Mesenteric fat pad (tissue), 1 donor: ENCODE measurements around the gene KCNJ5. TPM values are rescaled to one million over a fixed set of nuclear protein-coding genes. Genes with fewer than 3 reads are reported as not detected.

Experiments
- DNase-seq: peaks from one replicate; pipeline ENCODE4 v3.0.0-alpha.2; 2020; ENCODE audit warnings: low spot score
- total RNA-seq: library from RNA; stranded (reverse); fragmentation: NEBNext Ultra II Directional; extraction: Animal tissue kit (Norgen Biotek cat#: 25700); gene quantifications from one replicate; pipeline ENCODE4 v1.2.1, GENCODE V29; 2021
- donor health status: DM: yes; HTN: yes; CAD: no.

Gene KCNJ5
- total RNA-seq, 1 donor from 2014 or later, result 4.6 TPM

DNA sequence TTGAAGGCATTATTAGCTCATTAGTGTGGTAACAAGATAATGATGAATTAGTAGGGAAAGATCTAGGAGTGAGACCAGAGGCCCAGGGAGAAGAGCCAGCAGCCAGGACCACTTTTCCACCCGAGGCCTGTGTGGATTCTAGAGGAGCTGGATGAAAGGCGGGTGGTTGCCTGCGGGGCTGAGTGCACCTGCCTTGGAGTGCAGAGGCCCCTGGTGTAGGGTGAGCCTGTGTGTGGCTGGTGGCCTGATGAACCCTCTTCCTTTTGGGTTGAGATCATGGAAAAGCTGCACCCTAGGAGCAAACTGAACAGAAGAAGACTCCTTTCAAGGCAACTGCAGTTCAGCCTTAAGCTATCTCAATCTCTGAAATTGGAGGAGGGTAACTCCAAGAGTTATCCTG is 57.4 kb downstream of the KCNJ5 start:
- DNase-seq, result no peak

DNA sequence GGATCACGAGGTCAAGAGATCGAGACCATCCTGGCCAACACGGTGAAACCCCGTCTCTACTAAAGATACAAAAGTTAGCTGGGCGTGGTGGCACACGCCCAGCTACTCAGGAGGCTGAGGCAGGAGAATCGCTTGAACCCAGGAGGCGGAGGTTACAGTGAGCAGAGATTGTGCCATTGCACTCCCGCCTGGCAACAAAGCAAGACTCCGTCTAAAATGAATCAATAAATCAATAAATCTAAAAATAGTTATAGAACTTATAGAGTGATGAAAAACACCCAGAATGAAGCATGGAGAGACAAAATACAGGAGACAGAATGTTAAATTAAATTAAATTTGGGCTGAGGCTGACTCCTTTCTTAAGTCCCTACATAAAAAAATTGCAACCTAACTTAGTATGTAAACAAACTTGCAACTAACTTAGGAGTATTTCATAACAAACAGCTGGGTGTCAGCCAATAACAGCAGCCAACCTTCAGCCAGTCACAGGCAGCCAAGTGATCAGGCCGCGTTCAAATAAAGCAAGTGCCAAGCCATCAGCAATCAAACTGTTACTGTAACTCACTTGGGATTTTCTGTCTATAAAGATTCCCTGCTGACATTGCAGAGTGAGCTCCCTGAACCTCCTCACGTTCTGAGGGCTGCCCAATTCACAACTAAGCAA is 58.8 kb downstream of the KCNJ5 start:
- DNase-seq, result no peak

GRCh38 chr11:128953151-128953550 is 62.0 kb downstream of the KCNJ5 start:
- no peak for DNase-seq

GRCh38 chr11:128955636-128956035 is 64.5 kb downstream of the KCNJ5 start:
- no peak for DNase-seq

GRCh38 chr11:128956401-128957201 is 65.4 kb downstream of the KCNJ5 start:
- DNase-seq, result no peak

DNA sequence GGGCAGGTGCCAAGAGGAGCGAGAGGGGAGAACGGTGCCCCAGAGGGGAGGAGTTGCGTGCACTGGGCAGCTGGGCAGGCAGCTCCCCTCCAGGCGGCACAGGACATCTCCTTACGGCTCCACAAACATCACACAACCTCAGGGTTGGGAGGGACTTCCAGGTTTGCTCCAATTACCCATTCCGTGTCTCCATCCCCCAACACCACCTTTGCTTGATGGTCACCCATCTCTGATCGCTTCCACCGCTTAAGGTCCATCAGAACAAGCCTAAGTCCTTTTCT is 66.0 kb downstream of the KCNJ5 start:
- no peak for DNase-seq

DNA sequence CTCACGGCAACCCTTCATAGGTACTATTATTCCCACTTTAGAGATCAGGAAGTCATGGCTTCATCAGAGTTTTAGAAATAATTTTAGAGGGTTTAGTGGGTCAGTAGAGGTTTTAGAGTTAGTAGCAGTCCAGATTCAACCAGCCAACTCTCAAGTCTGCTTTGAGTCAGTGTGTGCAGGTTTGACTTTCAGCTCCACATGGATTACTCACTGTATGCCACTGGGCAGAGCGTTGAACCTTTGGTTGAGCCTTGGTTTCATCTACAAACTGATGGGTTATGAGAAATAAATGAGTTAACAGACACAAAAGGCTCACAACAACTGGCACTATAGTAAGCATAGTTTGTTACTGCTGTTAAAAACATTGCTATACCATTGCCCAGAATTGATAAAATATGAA is 70.5 kb downstream of the KCNJ5 start:
- DNase-seq, result no peak

DNA sequence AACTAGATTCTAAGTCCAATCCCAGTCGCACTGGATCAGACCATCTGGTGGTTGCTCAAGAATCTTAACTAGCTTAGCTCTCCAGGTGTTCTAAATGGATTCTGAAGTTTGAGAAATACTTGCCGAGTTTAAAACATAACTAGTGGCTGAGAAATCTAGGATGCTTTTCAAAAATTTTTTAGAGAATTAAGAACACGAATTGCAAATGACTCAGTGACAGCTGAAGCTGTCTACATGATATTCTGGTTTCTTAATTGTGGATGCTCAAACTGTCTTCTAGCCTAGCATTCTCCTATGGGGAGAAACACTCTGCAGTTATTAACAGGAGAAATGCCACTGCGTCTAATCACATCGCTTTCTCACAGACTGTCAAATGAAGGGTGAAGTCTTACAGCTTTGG is 71.7 kb downstream of the KCNJ5 start:
- DNase-seq, result no peak

DNA sequence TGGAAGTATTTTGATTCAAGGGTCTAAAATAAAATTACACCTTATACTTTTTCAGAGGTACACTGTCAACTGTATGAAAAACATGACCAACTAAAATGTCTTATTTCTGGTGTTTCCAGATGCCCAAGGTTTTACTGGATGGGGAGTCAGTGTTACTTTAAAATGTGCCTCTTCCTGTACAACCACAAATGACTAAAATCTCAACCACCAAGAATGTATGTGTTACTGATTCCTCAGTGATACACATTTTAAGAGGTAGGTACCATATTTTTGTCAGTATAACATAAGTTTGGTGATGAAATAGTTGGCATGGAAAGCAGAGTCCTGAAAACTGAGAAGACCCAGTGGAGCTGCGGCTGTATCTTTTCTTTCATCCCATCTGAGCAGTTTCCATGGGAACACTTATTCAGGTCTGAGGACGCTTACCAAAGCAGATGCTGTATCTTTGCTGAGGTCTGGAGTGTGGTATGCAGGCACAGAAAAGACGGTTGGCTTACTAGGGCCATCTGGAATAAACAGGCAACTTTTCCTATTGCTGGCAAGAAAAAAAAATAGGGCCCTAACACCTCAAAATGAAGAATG is 72.7 kb downstream of the KCNJ5 start:
- no peak for DNase-seq

- no peak for DNase-seq
Observed at GRCh38 chr11:128964463-128964930, 73.3 kb downstream of the KCNJ5 start.

DNA sequence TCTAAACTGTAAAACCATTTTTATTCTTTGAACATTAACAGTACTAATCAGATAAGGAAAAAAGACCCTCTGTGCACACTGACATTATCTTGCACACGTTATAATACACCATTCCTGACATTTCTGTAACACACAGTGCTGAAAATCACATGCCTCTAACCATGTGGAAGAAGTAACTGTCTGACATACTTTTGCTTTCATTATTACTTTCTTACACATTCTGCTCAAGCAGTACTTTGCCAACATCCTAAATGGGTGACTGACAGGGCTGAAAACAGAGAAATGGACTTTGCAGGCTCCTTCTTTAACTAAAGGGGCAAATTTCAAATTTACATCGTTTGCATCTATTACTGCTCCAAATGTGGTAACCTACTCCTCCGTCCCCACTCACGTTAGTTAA is 74.3 kb downstream of the KCNJ5 start:
- DNase-seq, result no peak

- no peak for DNase-seq
Observed at GRCh38 chr11:128967578-128967977, 76.4 kb downstream of the KCNJ5 start.

DNA sequence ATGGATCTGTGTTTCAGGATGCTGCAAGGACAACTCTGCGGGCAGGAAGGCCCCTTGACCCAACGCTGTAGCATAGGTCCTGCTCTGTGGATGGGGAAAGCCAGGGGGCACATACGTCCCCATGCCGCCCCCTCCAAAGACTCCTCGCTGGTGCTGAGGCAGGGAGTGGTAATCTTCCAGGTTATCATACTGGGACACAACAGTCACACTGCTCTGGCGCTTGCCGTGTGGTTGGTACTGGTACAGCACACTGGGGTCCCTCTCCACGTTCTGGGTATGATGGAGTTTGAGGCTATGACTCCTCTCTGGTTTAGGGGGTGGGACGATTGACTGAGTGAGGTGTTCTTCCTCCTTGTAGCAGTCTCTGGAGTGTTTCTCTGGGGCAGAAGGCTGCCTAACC is 77.8 kb downstream of the KCNJ5 start:
- no peak for DNase-seq

Other genes with a start within 250 kb of the KCNJ5 start
- 30.9 TPM for gene FLI1, start 197.3 kb upstream of the KCNJ5 start, total RNA-seq
- not detected for gene KCNJ1, start 24.1 kb upstream of the KCNJ5 start, total RNA-seq
- gene TP53AIP1, start 51.5 kb downstream of the KCNJ5 start, total RNA-seq, result 0.10 TPM